GM12878 (cell line): ENCODE results near the gene TOP1. TPM values are rescaled to one million over a fixed set of nuclear protein-coding genes. Genes with fewer than 3 reads are reported as not detected.
A peak's percentile ranks its signal among the peaks of the same experiment; 100 is the strongest.

Experiments used
- ATAC-seq: fragments of 200-7000 bp; cut with Tn5 transposase; 3 replicates; pipeline ENCODE4 v1.9.1; 2020; ENCODE audit warnings: mild to moderate bottlenecking, moderate library complexity
- BruUV-seq: library from RNA; stranded (reverse); fragments of 400-500 nt; replicated peaks from 2 replicates; lab custom pipeline; 2021; lab: Mats Ljungman, UMichigan
- CTCF ChIA-PET: fragments of 300-600 bp; sonication (Branson Sonifier 250); formaldehyde crosslinking; extraction: SDS; loops from one replicate; lab custom pipeline; 2021; ENCODE audit warnings: inconsistent platforms; lab: Yijun Ruan, JAX
- POLR2A ChIA-PET: fragments of 350-600 bp; formaldehyde crosslinking; extraction: SDS; loops from one replicate; lab custom pipeline; 2021; ENCODE audit warnings: inconsistent platforms; lab: Charles Lee
- RAD21 ChIA-PET: fragments of 300-600 bp; sonication (Branson Sonifier 250); formaldehyde crosslinking; loops from one replicate; lab custom pipeline; 2023; ENCODE audit warnings: antibody characterized with exemption; ENCODE audit not compliant: unreplicated experiment; lab: Charles Lee
- SMC1A ChIA-PET: fragments of 300-600 bp; sonication (Branson Sonifier 250); formaldehyde crosslinking; loops from one replicate; lab custom pipeline; 2023; ENCODE audit not compliant: unreplicated experiment, uncharacterized antibody; lab: Charles Lee
- DNase-seq: peaks from one replicate; pipeline ENCODE4 v3.0.0-alpha.2; 2011; ENCODE audit warnings: low read depth, low spot score
- FAIRE-seq: peaks from 3 replicates; lab custom pipeline; 2011; peaks lifted over from hg19 to GRCh38; lab: Jason Lieb, UNC
- H2AFZ ChIP-seq: 2 replicates; pipeline ENCODE4 v1.6.0; 2011; ENCODE audit warnings: low read depth, low read length, control low read depth; ENCODE audit not compliant: control insufficient read depth
- H3K27ac ChIP-seq: 2 replicates; pipeline ENCODE4 v1.5.1; 2011; ENCODE audit warnings: control low read depth; ENCODE audit not compliant: control insufficient read depth, insufficient read depth
- H3K27me3 ChIP-seq, 2 experiments: replicated peaks in 1 of 2; 2 replicates each; pipeline versions ENCODE4 v1.6.0 to v1.6.1; 2011; ENCODE audit warnings: low read length in 1 of 2; ENCODE audit not compliant: control insufficient read depth in 2 of 2, insufficient read depth in 2 of 2
- H3K36me3 ChIP-seq, 2 experiments: 2 replicates each; pipeline ENCODE4 v1.5.1; 2011; ENCODE audit warnings: low read length in 1 of 2; ENCODE audit not compliant: control insufficient read depth in 2 of 2, insufficient read depth in 2 of 2
- H3K4me1 ChIP-seq: 2 replicates; pipeline ENCODE4 v1.6.1; 2011; ENCODE audit warnings: mild to moderate bottlenecking, low read length, moderate library complexity, mixed read lengths; ENCODE audit not compliant: control insufficient read depth, insufficient read depth
- H3K4me2 ChIP-seq: 2 replicates; pipeline ENCODE4 v1.6.0; 2011; ENCODE audit warnings: control low read depth; ENCODE audit not compliant: control insufficient read depth, insufficient read depth
- H3K4me3 ChIP-seq: fragments of 200-600 bp; sonication (generic); 2 replicates; pipeline ENCODE4 v1.5.1; 2016
- H3K79me2 ChIP-seq: 2 replicates; pipeline ENCODE4 v1.6.0; 2011; ENCODE audit warnings: low read length; ENCODE audit not compliant: control insufficient read depth, insufficient read depth
- H3K9ac ChIP-seq: 2 replicates; pipeline ENCODE4 v1.8.0; 2011; ENCODE audit warnings: low read length, control low read depth, mixed read lengths; ENCODE audit not compliant: control insufficient read depth, insufficient read depth
- H3K9me3 ChIP-seq: replicated peaks from 3 replicates; pipeline ENCODE4 v1.5.1; 2011; ENCODE audit warnings: mild to moderate bottlenecking, low read length; ENCODE audit not compliant: control insufficient read depth, insufficient read depth
- H4K20me1 ChIP-seq: 2 replicates; pipeline ENCODE4 v1.6.0; 2011; ENCODE audit not compliant: control insufficient read depth, insufficient read depth
- HDGF ChIP-seq: fragments of 450-650 bp; IDR thresholded peaks from 2 replicates; pipeline ENCODE4 v1.6.1; 2016; ENCODE audit warnings: antibody characterized with exemption
- NR2C2 ChIP-seq: IDR thresholded peaks from 2 replicates; pipeline ENCODE4 v1.6.1; 2011; ENCODE audit warnings: borderline replicate concordance, low read depth; ENCODE audit not compliant: control insufficient read depth, insufficient read length
- RCOR1 ChIP-seq: conservative IDR thresholded peaks from 2 replicates; pipeline ENCODE4 v1.6.1; 2012; ENCODE audit warnings: low read depth, low read length, improper control_type of control experiment
- RELA ChIP-seq: fragments of 450-650 bp; IDR thresholded peaks from 2 replicates; pipeline ENCODE4 v1.8.0; 2014; ENCODE audit warnings: borderline replicate concordance; ENCODE audit not compliant: partially characterized antibody
- SUZ12 ChIP-seq: fragments of 200-600 bp; sonication (generic); IDR thresholded peaks from one replicate; pipeline ENCODE4 v1.6.1; 2018; ENCODE audit warnings: antibody characterized with exemption, mild to moderate bottlenecking; ENCODE audit not compliant: unreplicated experiment
- WGBS: methylation state at CpG from one replicate; pipeline ENCODE4 v1.1.6; 2016; ENCODE audit warnings: low lambda C conversion rate; ENCODE audit not compliant: insufficient replicate concordance, insufficient coverage; ENCODE audit errors: missing lambda C conversion rate; 5-methylcytosine and 5-hydroxymethylcytosine counted together
- in situ Hi-C: fragments of 300-500 bp; cut with MboI; formaldehyde crosslinking; loops from 9 replicates; pipeline ENCODE4 v1.14.3; 2018; ENCODE audit warnings: mixed read lengths
- intact Hi-C: fragments of 100-400 bp; cut with micrococcal nuclease; formaldehyde crosslinking; loops from one replicate; pipeline ENCODE4 v1.14.2; 2022; ENCODE audit not compliant: unreplicated experiment
- polyA plus RNA-seq, 11 experiments: library from polyadenylated mRNA; depleted of rRNA in 4 of 11; unstranded in 6 of 11; stranded (reverse) in 5 of 11; fragments of >200 nt; fragmentation: Nextera tagmentation in 4 of 11; fragmentation: Illumina TruSeq in 1 of 11; extraction: Ambion mirVana in 4 of 11; extraction: Trizol in 1 of 11; gene quantifications; 1 replicate in 1 of 11; 2 replicates in 10 of 11; pipeline versions ENCODE4 v1.2.1 to v1.2.3, GENCODE V29; 2011 to 2016; ENCODE audit warnings: inconsistent platforms in 2 of 11, missing spikeins in 2 of 11, low read depth in 1 of 11
- total RNA-seq, 4 experiments: library from RNA; depleted of rRNA in 3 of 4; stranded (reverse); fragments of >200 nt in 3 of 4; fragmentation: Illumina TruSeq in 1 of 4; extraction: Trizol in 1 of 4; gene quantifications; 2 replicates each; pipeline versions ENCODE4 v1.2.1 to v1.2.3, GENCODE V29; 2013 to 2021

The TOP1 gene
- total and polyA plus RNA-seq, 10 of the 15 experiments (the other 5 are each of a cell fraction or from before 2014, with no cell fraction given): 21.5 to 128 (median 47.3) TPM

DNA sequence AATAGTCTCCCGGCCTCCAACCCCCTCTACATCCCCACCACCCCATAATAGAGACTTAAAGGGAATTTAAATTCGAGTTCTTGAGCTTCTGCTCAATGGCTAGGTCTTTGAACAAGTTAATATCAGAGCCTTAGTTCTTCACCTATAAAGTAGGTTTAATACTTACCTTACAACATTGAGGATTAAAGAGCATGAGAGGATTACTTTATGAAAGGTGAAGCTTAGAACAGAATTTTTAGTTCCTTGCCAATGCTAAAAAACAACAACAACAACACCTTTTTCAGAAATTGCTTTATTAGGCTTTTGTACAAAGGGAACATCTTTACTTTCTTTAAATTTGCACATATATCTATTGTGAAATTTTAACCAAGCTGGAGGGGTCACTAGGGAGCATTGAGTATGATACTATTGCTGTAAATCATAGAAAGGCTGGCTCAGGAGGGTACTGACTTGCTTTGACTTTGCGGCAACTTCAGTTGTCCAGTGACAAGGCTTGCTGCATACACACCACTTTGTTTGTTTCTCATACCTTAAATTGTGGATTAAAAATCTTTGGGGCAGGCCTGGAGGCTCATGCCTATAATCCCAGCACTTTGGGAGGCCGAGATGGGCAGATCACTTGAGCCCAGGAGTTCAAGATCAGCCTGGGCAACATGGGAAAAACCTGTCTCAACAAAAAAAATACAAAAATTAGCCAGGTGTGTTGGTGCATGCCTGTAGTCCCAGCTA is 9.7 kb downstream of the TOP1 start:
- POLR2A ChIA-PET: interaction anchor here (0.7 to 6.5 kb wide), 9 partner anchors 9 to 57 kb away, joined by 3 to 66 read pairs (median 5); partner anchors contain the start of gene TOP1
- H3K4me1 ChIP-seq: no peaks in the 10 kb centered on the region
- H3K9ac ChIP-seq: 0 out of 2 replicates have a peak overlapping the region, but pooled peaks have one; percentile 2
- SMC1A ChIA-PET: interaction anchor here (0.7 to 16.6 kb wide), 10 partner anchors 9 to 69 kb away, joined by 3 to 456 read pairs (median 6); partner anchors contain the start of gene TOP1
- peaks cover 0 to 7% of the 10 kb centered on the region in 2 experiments; a peak in 2 of 4 replicates for H3K36me3 ChIP-seq
- 84% methylated on average over 4 of the region's 4 CpGs for WGBS
- in situ Hi-C loops (no loop called here), intact Hi-C loops (no loop called here)
- ATAC-seq (peak; percentile 31), DNase-seq (no peak), FAIRE-seq (no peak)
- H3K79me2 ChIP-seq: peaks cover 95% of the 10 kb centered on the region
- RAD21 ChIA-PET: interaction anchor here (0.9 to 27.8 kb wide), 10 partner anchors 9 to 69 kb away, joined by 3 to 696 read pairs (median 5); no protein-coding TSS in a partner anchor
- H3K27me3 ChIP-seq: no peaks in the 10 kb centered on the region
- H3K4me2 ChIP-seq: no peak overlapping the region
- TF ChIP-seq RELA: no peak
- no peak for TF ChIP-seq HDGF
- TF ChIP-seq NR2C2: no peak
- TF ChIP-seq RCOR1: no peak
- TF ChIP-seq SUZ12: no peak
- no peak overlapping the region for H3K4me3 ChIP-seq
- peak overlapping the region; percentile 2; the same call in 1 of the 2 replicates for H3K27ac ChIP-seq
- no peaks in the 10 kb centered on the region for H3K9me3 ChIP-seq
- no peaks in the 10 kb centered on the region for H4K20me1 ChIP-seq
- BruUV-seq: no TSS peak
- no peak overlapping the region for H2AFZ ChIP-seq
- CTCF ChIA-PET: interaction anchor here (1.1 to 24.4 kb wide), 7 partner anchors 9 to 57 kb away, joined by 3 to 510 read pairs (median 8); no protein-coding TSS in a partner anchor
